ENCODE measurements around the gene GOLIM4.

DNA sequence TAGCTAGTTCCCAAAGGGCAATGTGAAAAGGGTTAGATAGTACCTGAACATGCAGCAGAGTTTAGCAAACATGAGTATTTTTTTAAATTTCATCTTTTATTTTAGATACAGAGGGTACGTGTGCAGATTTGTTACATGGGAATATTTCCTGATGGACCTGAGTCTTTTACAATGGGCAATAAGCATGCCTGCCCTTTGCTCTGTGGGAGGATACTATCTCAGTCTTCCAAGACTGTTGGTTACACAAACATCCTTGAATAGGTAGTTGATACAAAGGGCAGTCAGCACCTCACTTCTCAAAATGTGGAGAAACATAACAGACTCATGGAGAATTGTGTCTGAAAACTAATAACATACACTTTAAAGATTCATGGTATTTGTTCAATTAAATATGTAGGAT, 103.3 kb downstream of the GOLIM4 start:
- TF ChIP-seq, protein P1, sequence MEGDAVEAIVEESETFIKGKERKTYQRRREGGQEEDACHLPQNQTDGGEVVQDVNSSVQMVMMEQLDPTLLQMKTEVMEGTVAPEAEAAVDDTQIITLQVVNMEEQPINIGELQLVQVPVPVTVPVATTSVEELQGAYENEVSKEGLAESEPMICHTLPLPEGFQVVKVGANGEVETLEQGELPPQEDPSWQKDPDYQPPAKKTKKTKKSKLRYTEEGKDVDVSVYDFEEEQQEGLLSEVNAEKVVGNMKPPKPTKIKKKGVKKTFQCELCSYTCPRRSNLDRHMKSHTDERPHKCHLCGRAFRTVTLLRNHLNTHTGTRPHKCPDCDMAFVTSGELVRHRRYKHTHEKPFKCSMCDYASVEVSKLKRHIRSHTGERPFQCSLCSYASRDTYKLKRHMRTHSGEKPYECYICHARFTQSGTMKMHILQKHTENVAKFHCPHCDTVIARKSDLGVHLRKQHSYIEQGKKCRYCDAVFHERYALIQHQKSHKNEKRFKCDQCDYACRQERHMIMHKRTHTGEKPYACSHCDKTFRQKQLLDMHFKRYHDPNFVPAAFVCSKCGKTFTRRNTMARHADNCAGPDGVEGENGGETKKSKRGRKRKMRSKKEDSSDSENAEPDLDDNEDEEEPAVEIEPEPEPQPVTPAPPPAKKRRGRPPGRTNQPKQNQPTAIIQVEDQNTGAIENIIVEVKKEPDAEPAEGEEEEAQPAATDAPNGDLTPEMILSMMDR (conservative IDR thresholded peaks at IDR 0.05; ENCODE audit: low read depth, low read length), result no peak
- TF ChIP-seq EZH2 (IDR thresholded peaks at IDR 0.05; ENCODE audit: borderline replicate concordance, low read depth, low read length, poor library complexity, severe bottlenecking), result no peak

Measured in A673 (cell line).